Right lobe of liver (tissue), 6 donors: ENCODE measurements around the gene ZBTB7C. TPM values are rescaled to one million over a fixed set of nuclear protein-coding genes. Genes with fewer than 3 reads are reported as not detected.

Experiments used
- ATAC-seq, 4 donors: fragments of 200-7000 bp; cut with Tn5 transposase; one replicate each; pipeline ENCODE4 v1.9.1; 2020; ENCODE audit warnings: mild to moderate bottlenecking in 4 of 4, moderate library complexity in 4 of 4
- DNase-seq, 3 donors: peaks; one replicate each; pipeline ENCODE4 v3.0.0-alpha.2; 2020
- H3K27ac ChIP-seq, 3 donors: fragments of 200-600 bp; one replicate each; pipeline ENCODE4 v1.8.0; 2022
- H3K27me3 ChIP-seq, 2 donors: fragments of 200-600 bp; one replicate each; pipeline ENCODE4 v1.8.0; 2022
- H3K36me3 ChIP-seq, 4 donors: fragments of 200-600 bp; sonication (generic) in 1 of 4; one replicate each; pipeline versions ENCODE4 v1.5.1 to v1.8.0; 2017 to 2022; ENCODE audit warnings: control low read depth in 1 of 4
- H3K4me1 ChIP-seq, 4 donors: fragments of 200-600 bp; sonication (generic) in 1 of 4; one replicate each; pipeline versions ENCODE4 v1.5.1 to v1.8.0; 2017 to 2022; ENCODE audit warnings: control low read depth in 1 of 4
- H3K4me3 ChIP-seq, 3 donors: fragments of 200-600 bp; one replicate each; pipeline ENCODE4 v1.8.0; 2022
- H3K9me3 ChIP-seq, 4 donors: fragments of 200-600 bp; sonication (generic) in 1 of 4; one replicate each; pipeline versions ENCODE4 v1.5.1 to v1.8.0; 2017 to 2022; ENCODE audit warnings: control low read depth in 1 of 4
- POLR2A ChIP-seq: fragments of 450-650 bp; IDR thresholded peaks from one replicate; pipeline ENCODE4 v1.6.1; 2017; ENCODE audit warnings: antibody characterized with exemption, mild to moderate bottlenecking
- WGBS: methylation state at CpG from one replicate; pipeline ENCODE4 v1.1.6; 2018; ENCODE audit warnings: low coverage, low lambda C conversion rate; ENCODE audit not compliant: insufficient coverage; ENCODE audit errors: missing lambda C conversion rate; 5-methylcytosine and 5-hydroxymethylcytosine counted together
- intact Hi-C, 2 donors: fragments of 100-400 bp; cut with DNase I; formaldehyde crosslinking; loops; one replicate each; pipeline versions ENCODE4 v1.11.2 to v1.14.1; 2022
- total RNA-seq, 6 experiments: library from RNA; depleted of rRNA in 2 of 6; stranded (reverse); fragments of >200 nt in 2 of 6; fragmentation: NEBNext Ultra II Directional in 3 of 6; extraction: Animal tissue kit (Norgen Biotek cat#: 25700) in 3 of 6; gene quantifications; one replicate each; pipeline versions ENCODE4 v1.1.0 to v1.2.4, GENCODE V29; 2016 to 2023
- TF ChIP-seq, protein P1 (sequence below), 4 donors: fragments of 200-600 bp in 3 of 4; fragments of 450-650 bp in 1 of 4; IDR thresholded peaks; one replicate each; pipeline versions ENCODE4 v1.5.1 to v1.8.0; 2016 to 2022; ENCODE audit warnings: antibody characterized with exemption in 4 of 4, mild to moderate bottlenecking in 2 of 4
- donor health status: DM: no; HTN: yes; CAD: no.
- donor health status: DM: no; HTN: no; CAD: no.
- donor health status: DM: no; HTN: no; CAD: no.
- donor health status: DM: no; HTN: yes; CAD: no.
- donor health status: DM: no; HTN: yes; CAD: no.

ZBTB7C gene
- total RNA-seq, 6 experiments from 2014 or later = 1.1 to 1.7 (median 1.3) TPM

DNA sequence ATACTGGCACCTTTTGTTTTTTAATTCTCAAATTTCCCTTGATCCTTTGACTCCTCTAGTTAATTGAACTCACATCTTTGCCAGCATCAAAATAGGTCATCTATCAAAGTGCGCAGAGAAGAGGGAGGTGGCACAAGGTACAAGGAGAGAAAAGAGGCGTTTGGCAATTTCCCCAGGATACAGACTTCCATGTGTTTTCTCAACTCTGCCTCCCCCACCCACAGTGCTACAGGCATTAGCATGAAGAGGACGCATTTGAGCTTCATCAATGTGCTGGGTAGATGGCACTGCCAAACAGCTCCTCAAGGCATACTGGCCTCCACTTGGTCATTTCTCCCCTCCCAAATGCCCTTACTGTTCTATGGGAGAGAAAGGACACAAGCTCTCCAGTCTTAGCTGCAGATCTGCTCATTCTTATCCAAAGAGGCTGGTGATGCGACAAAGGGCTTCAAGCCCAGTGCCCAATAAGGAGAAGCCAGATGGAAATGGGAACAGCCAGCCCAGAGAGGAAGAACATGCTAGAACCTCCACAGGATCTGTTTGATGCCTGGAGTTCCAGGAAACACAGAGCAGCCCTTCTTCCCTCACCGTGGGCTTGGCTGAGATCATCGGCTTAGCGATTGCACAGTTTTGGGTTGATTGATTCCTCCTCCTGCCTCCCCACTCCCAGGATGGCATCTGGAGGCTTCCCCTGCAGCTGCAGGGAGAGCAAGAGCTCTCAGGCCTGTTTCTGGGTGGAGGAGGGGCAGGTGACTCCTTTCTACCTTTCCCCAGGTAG lies 334.1 kb downstream of the ZBTB7C start:
- H3K4me1 ChIP-seq = no peaks in the 10 kb centered on the region
- no peak for ATAC-seq
- DNase-seq = no peak
- no peak for TF ChIP-seq POLR2A
- TF ChIP-seq, protein P1, sequence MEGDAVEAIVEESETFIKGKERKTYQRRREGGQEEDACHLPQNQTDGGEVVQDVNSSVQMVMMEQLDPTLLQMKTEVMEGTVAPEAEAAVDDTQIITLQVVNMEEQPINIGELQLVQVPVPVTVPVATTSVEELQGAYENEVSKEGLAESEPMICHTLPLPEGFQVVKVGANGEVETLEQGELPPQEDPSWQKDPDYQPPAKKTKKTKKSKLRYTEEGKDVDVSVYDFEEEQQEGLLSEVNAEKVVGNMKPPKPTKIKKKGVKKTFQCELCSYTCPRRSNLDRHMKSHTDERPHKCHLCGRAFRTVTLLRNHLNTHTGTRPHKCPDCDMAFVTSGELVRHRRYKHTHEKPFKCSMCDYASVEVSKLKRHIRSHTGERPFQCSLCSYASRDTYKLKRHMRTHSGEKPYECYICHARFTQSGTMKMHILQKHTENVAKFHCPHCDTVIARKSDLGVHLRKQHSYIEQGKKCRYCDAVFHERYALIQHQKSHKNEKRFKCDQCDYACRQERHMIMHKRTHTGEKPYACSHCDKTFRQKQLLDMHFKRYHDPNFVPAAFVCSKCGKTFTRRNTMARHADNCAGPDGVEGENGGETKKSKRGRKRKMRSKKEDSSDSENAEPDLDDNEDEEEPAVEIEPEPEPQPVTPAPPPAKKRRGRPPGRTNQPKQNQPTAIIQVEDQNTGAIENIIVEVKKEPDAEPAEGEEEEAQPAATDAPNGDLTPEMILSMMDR (IDR thresholded peaks at IDR 0.05) = no peak
- WGBS = 67% methylated on average over 3 of the region's 7 CpGs
- no peaks in the 10 kb centered on the region for H3K9me3 ChIP-seq
- H3K4me3 ChIP-seq = no peak overlapping the region
- H3K27ac ChIP-seq = no peak overlapping the region
- intact Hi-C loops = no loop called here
- no peaks in the 10 kb centered on the region for H3K27me3 ChIP-seq
- H3K36me3 ChIP-seq = no peaks in the 10 kb centered on the region

DNA sequence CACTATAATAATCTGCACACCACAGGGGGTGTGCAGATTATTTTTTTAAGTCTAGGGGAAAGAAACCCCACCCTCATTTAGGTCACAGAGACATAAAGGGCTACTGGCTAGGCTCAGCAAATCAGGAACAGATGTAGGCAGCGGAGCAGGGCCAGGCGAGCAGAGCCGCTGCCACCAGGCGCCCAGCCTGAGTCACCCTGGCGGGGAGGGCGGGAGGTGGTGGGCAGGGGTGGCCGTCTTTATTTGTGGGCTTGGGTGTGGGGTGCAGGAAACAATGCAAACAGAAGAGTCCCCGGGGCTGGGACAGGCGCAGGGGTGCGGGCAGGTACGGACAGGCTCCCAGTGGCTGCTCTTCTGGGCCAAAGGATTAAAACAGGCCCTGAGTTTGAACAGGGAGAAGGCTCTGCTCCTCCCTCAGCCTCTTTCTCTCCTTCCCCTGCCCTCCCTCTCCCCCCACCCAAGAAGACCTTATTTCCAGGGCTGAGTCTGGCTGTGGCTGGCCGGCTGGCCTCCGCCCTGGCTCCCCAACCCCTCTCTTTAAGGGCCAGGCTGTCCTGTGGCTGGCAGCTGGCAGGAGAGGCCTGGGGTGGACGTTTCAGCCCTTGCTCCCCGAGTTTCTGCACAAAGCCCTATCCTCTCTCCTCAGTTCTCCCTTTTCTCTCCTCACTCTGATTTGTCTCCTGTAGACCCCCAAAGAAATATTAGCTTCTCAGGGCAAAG lies 335.8 kb downstream of the ZBTB7C start:
- ATAC-seq (no peak), DNase-seq (no peak)
- H3K27me3 ChIP-seq = no peaks in the 10 kb centered on the region
- H3K27ac ChIP-seq = no peak overlapping the region
- no peaks in the 10 kb centered on the region for H3K36me3 ChIP-seq
- intact Hi-C loops = no loop called here
- H3K4me3 ChIP-seq = no peak overlapping the region
- TF ChIP-seq POLR2A = no peak
- TF ChIP-seq, protein P1 (IDR thresholded peaks at IDR 0.05) = no peak
- no peaks in the 10 kb centered on the region for H3K9me3 ChIP-seq
- WGBS = 65% methylated on average over 2 of the region's 15 CpGs
- H3K4me1 ChIP-seq = no peaks in the 10 kb centered on the region

DNA sequence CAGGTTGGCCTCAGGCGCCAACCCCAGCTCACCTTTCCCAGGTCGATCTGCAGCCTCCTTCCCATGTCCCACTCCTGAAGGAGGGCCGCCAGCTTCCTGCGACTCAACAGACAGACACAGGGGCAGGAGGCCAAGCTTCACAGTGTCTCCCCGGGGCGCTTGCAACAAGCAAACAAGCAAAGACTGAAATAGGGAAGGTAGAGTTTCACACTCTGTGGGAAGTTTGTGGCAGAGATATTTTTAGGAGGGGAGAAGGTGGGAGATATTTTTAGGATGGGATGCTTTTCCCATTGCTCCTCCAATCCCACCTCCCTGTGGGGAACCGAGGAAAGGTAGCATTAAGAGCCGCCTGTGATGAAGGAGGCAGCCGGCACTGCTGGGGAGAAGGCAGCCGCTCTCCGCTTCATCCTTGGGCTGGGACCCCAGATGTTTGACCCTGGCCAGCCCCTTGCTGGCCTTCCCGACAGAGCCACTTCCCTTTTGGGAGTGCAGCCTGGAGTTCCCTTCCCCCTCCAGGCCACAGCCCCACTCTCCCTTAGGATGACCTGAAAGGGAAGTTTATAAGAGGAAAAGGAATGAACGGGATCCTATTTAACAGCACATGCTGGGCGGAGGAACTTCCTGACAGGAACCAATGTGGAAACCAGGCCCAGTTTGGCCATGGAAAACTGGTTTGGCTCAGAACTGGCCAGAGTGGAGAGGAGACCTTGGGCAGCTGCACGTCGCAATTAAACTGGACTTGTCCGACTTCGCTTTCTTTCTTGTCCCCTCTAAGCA lies 336.6 kb downstream of the ZBTB7C start:
- ATAC-seq (peak; percentile 31 to 43 (median 38)), DNase-seq (no peak)
- H3K4me3 ChIP-seq = no peak overlapping the region
- no peaks in the 10 kb centered on the region for H3K36me3 ChIP-seq
- H3K27me3 ChIP-seq = no peaks in the 10 kb centered on the region
- intact Hi-C loops = no loop called here
- no peaks in the 10 kb centered on the region for H3K9me3 ChIP-seq
- no peaks in the 10 kb centered on the region for H3K4me1 ChIP-seq
- no peak overlapping the region for H3K27ac ChIP-seq
- TF ChIP-seq, protein P1 (IDR thresholded peaks at IDR 0.05) = no peak
- TF ChIP-seq POLR2A = no peak
- WGBS = 63% methylated on average over 11 of the region's 18 CpGs

DNA sequence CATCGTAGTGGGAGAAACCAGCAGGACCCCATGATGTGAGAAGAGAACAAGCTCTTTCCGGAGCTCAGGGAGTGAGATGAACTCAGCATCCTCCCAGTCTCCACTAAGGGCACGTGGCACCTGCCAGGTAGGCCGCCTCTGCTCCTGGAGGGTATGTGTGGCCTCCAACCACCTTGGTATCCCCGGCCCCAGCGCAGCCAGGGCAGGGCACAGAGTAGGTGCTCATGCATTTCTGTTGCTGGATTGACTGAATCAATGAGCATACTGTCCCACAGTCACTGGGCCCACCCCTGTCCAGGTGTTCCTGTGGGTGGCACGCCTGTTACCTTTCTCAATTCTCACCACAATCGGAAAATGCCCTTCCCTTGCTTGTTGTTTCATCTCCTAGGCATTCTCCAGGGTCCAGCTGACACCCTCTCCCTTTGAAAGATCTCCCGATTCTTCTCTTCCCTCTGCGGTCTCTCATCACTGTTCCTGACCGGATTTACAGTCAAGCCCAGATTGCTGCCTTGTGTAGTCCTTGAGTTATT lies 340.2 kb downstream of the ZBTB7C start:
- no peaks in the 10 kb centered on the region for H3K36me3 ChIP-seq
- H3K27me3 ChIP-seq = no peaks in the 10 kb centered on the region
- no peaks in the 10 kb centered on the region for H3K9me3 ChIP-seq
- no peak overlapping the region for H3K4me3 ChIP-seq
- no peak for DNase-seq
- ATAC-seq = no peak
- WGBS = 85% methylated on average over 5 of the region's 11 CpGs
- no peak overlapping the region for H3K27ac ChIP-seq
- H3K4me1 ChIP-seq = no peaks in the 10 kb centered on the region
- intact Hi-C loops = no loop called here
- TF ChIP-seq, protein P1 (IDR thresholded peaks at IDR 0.05) = no peak
- no peak for TF ChIP-seq POLR2A
